Loucy (cell line): ENCODE data around the gene PLPPR3.

ENCODE experiments used
- EZH2phosphoT487 ChIP-seq: fragments of 200-600 bp; IDR thresholded peaks from 2 replicates; pipeline ENCODE4 v1.6.1; 2018; ENCODE audit warnings: antibody characterized with exemption, mild to moderate bottlenecking, moderate library complexity, borderline replicate concordance
- TF ChIP-seq, protein P1 (sequence below): fragments of 200-600 bp; sonication (generic); conservative IDR thresholded peaks from 2 replicates; pipeline ENCODE4 v1.5.1; 2014; ENCODE audit warnings: mild to moderate bottlenecking, antibody characterized with exemption, low read length

DNA sequence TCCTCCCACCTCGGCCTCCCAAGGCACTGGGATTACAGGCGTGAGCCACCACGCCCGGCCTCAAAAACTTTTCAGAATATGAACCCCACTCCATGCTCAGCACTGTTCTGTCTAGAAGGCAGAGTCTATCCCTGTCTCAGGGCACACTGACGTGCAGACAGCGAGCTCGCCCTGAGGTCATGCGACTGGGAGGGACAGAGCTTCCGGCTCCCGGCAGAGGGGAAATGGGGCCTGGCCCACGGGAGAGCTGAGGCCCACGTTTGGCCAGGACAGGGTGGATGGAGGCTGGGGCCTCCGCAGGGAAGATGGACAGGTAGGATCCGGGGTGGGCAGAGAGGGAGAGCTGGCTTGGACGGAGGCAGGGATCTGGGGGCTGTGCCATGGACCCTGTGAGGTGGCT lies 3.1 kb upstream of the PLPPR3 start:
- TF ChIP-seq, protein P1, sequence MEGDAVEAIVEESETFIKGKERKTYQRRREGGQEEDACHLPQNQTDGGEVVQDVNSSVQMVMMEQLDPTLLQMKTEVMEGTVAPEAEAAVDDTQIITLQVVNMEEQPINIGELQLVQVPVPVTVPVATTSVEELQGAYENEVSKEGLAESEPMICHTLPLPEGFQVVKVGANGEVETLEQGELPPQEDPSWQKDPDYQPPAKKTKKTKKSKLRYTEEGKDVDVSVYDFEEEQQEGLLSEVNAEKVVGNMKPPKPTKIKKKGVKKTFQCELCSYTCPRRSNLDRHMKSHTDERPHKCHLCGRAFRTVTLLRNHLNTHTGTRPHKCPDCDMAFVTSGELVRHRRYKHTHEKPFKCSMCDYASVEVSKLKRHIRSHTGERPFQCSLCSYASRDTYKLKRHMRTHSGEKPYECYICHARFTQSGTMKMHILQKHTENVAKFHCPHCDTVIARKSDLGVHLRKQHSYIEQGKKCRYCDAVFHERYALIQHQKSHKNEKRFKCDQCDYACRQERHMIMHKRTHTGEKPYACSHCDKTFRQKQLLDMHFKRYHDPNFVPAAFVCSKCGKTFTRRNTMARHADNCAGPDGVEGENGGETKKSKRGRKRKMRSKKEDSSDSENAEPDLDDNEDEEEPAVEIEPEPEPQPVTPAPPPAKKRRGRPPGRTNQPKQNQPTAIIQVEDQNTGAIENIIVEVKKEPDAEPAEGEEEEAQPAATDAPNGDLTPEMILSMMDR: no peak
- no peak for TF ChIP-seq EZH2phosphoT487
